ENCODE measurements around the gene MRGPRG.

Gene MRGPRG

DNA sequence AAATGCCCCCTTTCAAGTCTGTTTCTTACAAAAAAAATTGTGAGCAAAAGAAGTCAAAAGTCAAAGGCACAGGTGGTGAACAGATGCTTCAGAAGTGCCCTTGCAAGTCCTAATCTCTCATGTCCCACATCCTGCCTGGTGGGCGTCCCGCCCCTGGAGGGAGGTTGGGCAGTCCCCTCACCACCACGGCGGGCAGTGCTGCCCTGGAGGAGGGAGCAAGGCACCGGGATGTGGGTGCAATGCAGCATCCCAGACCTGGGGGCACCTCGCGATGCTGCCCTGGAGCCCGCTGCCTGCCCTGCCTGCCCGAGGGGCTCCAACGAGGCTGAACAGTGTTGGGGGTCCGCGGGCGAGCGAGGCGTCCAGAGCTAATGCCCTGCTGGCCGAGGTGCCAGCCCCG lies 15.9 kb downstream of the MRGPRG start:
- no peak for TF ChIP-seq ZFX (IDR thresholded peaks at IDR 0.05; ENCODE audit: borderline replicate concordance)
- TF ChIP-seq, protein P1, sequence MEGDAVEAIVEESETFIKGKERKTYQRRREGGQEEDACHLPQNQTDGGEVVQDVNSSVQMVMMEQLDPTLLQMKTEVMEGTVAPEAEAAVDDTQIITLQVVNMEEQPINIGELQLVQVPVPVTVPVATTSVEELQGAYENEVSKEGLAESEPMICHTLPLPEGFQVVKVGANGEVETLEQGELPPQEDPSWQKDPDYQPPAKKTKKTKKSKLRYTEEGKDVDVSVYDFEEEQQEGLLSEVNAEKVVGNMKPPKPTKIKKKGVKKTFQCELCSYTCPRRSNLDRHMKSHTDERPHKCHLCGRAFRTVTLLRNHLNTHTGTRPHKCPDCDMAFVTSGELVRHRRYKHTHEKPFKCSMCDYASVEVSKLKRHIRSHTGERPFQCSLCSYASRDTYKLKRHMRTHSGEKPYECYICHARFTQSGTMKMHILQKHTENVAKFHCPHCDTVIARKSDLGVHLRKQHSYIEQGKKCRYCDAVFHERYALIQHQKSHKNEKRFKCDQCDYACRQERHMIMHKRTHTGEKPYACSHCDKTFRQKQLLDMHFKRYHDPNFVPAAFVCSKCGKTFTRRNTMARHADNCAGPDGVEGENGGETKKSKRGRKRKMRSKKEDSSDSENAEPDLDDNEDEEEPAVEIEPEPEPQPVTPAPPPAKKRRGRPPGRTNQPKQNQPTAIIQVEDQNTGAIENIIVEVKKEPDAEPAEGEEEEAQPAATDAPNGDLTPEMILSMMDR (IDR thresholded peaks at IDR 0.05): no peak
- no peak overlapping the region for H3K27ac ChIP-seq

DNA sequence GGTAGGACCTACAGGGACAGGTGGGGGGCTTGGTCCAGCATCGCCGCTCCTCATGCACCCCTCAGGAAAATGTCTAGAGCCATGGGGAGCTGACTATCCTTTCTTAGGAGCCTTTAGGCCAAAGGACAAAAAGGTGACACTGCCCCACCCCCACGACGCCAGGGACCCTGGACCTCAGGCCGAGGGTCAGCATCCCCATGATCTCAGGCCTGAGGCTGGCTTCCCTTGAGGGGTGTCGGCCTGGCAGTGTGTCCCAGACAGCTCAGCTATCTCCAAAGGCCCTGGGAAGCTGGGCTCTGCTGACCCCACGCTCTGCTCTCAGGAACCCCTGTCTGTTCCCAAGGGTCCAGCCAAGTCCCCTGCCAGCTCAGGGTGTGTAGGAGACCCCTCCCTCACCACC lies 16.3 kb downstream of the MRGPRG start:
- TF ChIP-seq, protein P1 (IDR thresholded peaks at IDR 0.05): no peak
- TF ChIP-seq ZFX (IDR thresholded peaks at IDR 0.05; ENCODE audit: borderline replicate concordance): no peak
- H3K27ac ChIP-seq: no peak overlapping the region

DNA sequence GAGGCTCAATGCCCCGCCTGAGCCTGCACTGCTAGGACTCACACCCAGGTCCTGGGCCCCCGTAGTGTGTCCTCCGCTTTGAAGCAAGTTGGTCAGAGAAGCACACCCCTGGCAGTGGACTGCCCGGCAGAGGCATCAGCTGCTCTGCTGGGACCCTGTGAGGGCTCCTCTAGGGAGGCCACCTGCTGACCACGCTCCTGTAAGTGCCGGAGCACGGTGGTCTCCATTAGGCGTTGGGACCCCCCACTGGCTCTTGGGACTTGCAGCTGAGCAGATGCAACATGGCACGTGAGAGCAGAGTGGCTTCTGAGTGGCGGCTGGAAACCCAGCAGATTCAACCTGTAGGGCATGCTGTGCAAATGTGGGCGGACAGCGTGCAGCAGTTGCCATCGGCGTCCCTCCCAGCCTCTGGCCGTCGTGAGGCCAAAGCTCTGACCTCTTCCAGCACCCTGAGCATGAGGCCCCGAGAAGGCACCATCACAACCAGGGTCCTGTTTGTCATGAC lies 16.9 kb downstream of the MRGPRG start:
- no peak overlapping the region for H3K27ac ChIP-seq
- no peak for TF ChIP-seq ZFX (IDR thresholded peaks at IDR 0.05; ENCODE audit: borderline replicate concordance)
- TF ChIP-seq, protein P1 (IDR thresholded peaks at IDR 0.05): no peak

DNA sequence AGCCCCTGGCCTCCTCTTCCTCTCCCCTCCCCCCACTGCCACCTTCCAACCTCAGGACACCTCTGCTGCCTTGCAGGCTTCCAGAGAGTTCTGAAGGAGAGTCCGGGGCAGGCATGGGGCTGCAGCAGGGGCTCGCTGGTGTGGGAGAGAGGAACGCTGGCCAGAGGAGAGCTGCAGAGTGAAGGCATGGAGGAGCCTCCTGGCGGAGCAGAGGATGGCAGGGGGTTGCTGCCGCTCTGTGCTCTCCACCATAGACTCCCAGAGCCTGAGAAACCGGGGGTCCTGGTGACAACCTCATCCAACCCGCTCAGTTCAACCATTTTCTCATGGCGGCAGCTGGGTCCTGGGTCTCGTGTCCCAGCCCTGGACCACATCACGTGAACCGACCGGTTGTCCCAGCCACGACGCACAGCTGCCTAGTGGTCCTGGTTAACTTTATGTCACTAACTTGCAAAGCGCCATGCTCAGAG lies 17.5 kb downstream of the MRGPRG start:
- no peak overlapping the region for H3K27ac ChIP-seq
- TF ChIP-seq, protein P1 (IDR thresholded peaks at IDR 0.05): no peak
- no peak for TF ChIP-seq ZFX (IDR thresholded peaks at IDR 0.05; ENCODE audit: borderline replicate concordance)

DNA sequence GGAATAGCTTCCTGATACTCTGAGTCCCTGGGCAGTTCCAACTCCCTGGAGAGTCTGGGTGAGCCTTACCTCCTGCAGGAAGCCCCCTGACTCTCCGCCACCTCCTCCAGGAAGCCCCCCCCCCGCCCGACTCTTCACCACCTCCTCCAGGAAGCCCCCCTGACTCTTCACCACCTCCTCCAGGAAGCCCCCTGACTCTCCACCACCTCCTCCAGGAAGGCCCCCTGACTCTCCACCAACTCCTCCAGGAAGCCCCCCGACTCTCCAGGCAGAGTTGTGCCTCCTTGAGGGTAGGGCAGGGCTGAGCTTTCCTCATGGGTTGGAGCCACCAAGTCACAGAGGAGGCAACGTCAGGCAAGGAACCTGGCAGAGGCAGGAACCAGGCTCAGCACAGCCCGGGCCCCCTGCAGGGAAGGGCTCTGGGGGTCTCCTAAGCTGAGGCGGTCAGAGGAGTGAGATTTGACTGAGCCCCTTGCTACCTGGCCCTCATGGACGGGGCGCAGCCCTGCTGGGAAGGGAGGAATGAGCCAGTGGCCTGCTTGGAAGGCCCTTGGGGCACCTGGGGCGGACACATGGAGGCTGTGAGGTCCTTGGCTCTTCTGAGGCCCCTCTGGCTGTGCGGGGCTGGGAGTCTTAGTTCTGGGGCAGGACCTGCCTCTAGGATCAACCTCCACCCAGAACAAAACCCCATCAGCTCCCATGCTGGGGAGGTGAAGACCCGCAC lies 18.1 kb downstream of the MRGPRG start:
- H3K27ac ChIP-seq: no peak overlapping the region
- TF ChIP-seq, protein P1 (IDR thresholded peaks at IDR 0.05): no peak
- TF ChIP-seq ZFX (IDR thresholded peaks at IDR 0.05; ENCODE audit: borderline replicate concordance): no peak

DNA sequence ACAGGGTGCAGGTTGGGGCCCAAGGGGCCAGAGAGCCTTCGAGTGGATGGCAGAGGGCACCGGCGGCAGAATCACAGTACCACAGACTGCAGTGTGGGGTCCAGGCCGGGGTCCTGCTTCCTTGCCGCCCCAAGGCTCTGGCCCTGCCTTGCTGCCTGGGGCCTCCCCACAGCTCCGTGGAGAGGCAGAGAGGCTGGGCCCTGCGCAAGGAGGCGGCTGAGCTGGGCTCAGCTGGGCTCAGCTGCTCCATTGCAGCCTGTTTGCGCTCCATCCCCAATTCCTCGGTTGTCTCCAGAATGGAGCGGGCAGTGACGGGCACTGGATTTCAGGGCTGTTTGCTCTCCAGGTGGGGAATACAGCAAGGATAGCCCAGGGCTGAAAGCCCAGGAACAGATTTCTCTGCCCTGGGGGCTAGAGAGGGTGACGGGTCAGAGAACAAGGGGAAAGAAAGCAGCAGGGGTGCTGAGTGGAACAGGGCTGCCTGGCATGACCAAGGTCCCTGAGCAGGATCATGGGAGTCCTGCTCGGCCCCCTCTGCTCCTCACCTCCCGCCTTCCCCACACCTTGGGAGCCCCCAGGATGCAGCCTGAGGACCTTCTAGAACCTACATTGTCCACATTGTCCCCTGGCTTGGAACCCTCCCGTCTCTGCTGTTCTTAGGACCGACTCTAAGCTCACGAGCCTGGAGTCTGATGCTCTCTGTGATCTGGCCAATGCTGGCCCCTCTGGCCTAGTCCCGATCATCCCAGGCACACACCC lies 18.9 kb downstream of the MRGPRG start:
- TF ChIP-seq, protein P1 (IDR thresholded peaks at IDR 0.05): no peak
- H3K27ac ChIP-seq: no peak overlapping the region

DNA sequence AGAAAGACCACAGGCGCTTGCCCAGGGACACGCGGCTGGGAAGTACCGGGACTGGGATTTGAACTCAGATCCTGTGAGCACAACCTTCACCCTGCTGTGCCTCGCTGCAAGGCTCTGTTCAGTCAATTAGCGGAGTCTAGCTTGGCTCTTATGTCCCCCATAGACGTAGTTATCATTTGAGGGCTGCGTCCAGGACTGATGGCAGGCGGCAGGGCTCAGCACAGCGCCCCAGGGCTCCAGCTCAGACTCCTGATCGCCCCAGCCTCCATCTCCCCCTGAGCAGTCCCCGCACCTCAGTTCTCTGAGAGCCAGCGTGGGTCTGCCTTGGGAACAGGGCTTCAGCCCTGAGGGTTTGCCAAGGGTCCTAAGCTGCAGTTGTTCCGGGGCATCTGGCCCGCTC lies 19.8 kb downstream of the MRGPRG start:
- no peak for TF ChIP-seq ZFX (IDR thresholded peaks at IDR 0.05; ENCODE audit: borderline replicate concordance)
- TF ChIP-seq, protein P1 (IDR thresholded peaks at IDR 0.05): no peak
- no peak overlapping the region for H3K27ac ChIP-seq
